Right cardiac atrium (tissue), 5 donors: Measurements from ENCODE around the gene COPRS. TPM values are rescaled to one million over a fixed set of nuclear protein-coding genes. Genes with fewer than 3 reads are reported as not detected.

Experiments
- ATAC-seq, 2 donors: fragments of 200-7000 bp; cut with Tn5 transposase; one replicate each; pipeline versions ENCODE4 v1.8.0 to v1.9.1; 2020; ENCODE audit warnings: moderate library complexity in 2 of 2, mild to moderate bottlenecking in 1 of 2
- DNase-seq, 3 donors: peaks; one replicate each; pipeline ENCODE4 v3.0.0-alpha.2; 2020
- H3K27ac ChIP-seq: one replicate; pipeline ENCODE4 v1.5.1; 2013; ENCODE audit warnings: mild to moderate bottlenecking, low read length, control low read depth, moderate library complexity
- H3K27me3 ChIP-seq: one replicate; pipeline ENCODE4 v1.6.1; 2013; ENCODE audit not compliant: control insufficient read depth, insufficient read depth
- H3K4me1 ChIP-seq: one replicate; pipeline ENCODE4 v1.6.1; 2013; ENCODE audit warnings: low read length; ENCODE audit not compliant: control insufficient read depth, insufficient read depth
- H3K4me3 ChIP-seq: one replicate; pipeline ENCODE4 v1.5.1; 2013; ENCODE audit warnings: low read length, control low read depth
- H3K9me3 ChIP-seq: one replicate; pipeline ENCODE4 v1.6.1; 2013; ENCODE audit warnings: low read length; ENCODE audit not compliant: control insufficient read depth
- WGBS: extraction: QIAGEN DNeasy Blood & Tissue Kit; methylation state at CpG from one replicate; pipeline ENCODE4 v1.1.7; 2013; 5-methylcytosine and 5-hydroxymethylcytosine counted together
- intact Hi-C, 4 donors: fragments of 100-400 bp; cut with DNase I; formaldehyde crosslinking; loops; one replicate each; pipeline versions ENCODE4 v1.11.0 to v1.14.0; 2022 to 2023
- polyA plus RNA-seq: library from polyadenylated mRNA; stranded (reverse); fragments of 200-250 nt; gene quantifications from one replicate; pipeline ENCODE4 v1.2.3, GENCODE V29; 2013
- total RNA-seq, 4 donors: library from RNA; stranded (reverse); fragmentation: NEBNext Ultra II Directional; extraction: Animal tissue kit (Norgen Biotek cat#: 25700); gene quantifications; one replicate each; pipeline ENCODE4 v1.2.1, GENCODE V29; 2021
- donor health status: healthy with polysubstance abuse.
- donor health status: DM: no; HTN: yes; CAD: no.
- donor health status: DM: no; HTN: no; CAD: no.
- donor health status: DM: no; HTN: yes; CAD: no; lungs with severe emphysema.
- donor health status: DM: yes; HTN: yes; CAD: no.

COPRS gene
- total and polyA plus RNA-seq, 5 donors, result 42.9 to 57.9 (median 47.0) TPM

DNA sequence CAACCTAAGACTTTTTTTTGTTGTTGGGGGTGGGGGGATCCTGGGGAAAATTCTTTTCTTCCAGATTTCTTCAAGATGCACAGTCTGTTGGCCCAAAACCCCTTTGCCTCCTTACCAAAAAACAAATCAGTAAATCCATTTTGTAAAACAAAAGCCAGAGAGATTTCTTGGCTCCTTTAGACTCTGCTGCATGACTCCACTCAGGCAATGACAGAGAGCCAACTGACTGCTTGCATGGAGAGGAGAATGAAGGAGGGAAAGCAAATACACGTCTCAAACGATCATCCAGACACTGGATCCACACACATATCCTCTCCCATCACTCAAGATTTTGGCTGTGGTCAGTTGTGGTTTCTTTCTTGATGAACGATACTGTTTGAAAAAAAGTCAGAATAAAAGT lies 13.8 kb downstream of the COPRS start:
- Histone ChIP-seq H3K27me3 (no peaks in the 10 kb centered on the region), H3K4me3 (no peak overlapping the region), H3K9me3 (no peaks in the 10 kb centered on the region), H3K27ac (no peak overlapping the region), H3K4me1 (peaks cover 3% of the 10 kb centered on the region)
- 53% methylated on average over 3 of the region's 3 CpGs for WGBS
- ATAC-seq (no peak), DNase-seq (no peak)
- intact Hi-C loops, result loop anchor here in 2 of 4 donors (10.0 kb wide), 2 partner anchors 150 to 410 kb away; no protein-coding TSS in a partner anchor

DNA sequence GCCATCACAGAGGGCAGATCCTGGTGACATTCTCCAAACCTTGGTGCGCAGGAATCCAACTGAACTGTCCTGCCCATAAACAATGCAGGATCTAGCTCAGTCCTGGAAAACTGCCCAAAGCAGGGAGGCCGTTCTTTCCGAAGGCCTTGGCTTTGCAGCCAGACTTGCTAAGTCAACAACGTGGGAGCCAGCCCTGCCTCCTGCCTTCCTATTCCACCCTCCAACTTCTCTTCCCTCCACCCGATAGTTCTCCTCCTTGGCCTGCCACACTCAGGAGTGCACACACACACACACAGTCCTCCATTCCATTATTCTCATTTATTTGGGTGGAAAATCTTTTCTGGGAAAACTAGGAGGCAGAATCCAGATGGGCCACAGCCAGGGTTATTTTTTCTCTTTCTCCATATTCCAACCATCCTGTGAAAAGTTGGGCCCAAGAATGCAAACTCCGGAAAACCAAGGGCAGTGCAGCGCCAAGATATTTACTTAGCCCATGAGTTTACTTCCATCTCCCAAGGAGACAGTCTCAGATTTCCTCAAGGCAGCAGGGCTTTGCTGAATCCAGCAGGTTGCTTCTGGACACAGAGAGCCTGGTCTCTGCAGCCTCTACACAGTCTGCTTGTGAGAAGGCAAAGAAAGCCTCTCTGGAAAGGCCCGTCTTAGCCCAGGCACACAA lies 15.8 kb downstream of the COPRS start:
- WGBS, result 30% methylated on average over 8 of the region's 8 CpGs
- Histone ChIP-seq H3K27me3 (no peaks in the 10 kb centered on the region), H3K4me1 (peaks cover 3% of the 10 kb centered on the region), H3K9me3 (no peaks in the 10 kb centered on the region), H3K27ac (peak overlapping the region; percentile 42), H3K4me3 (peak overlapping the region; percentile 18)
- intact Hi-C loops, result loop anchor here (2.0 to 10.0 kb wide), 5 partner anchors 148 to 408 kb away; no protein-coding TSS in a partner anchor
- peak; percentile 76 to 89 (median 87) for DNase-seq
- ATAC-seq, result peak; percentile 88 to 89

DNA sequence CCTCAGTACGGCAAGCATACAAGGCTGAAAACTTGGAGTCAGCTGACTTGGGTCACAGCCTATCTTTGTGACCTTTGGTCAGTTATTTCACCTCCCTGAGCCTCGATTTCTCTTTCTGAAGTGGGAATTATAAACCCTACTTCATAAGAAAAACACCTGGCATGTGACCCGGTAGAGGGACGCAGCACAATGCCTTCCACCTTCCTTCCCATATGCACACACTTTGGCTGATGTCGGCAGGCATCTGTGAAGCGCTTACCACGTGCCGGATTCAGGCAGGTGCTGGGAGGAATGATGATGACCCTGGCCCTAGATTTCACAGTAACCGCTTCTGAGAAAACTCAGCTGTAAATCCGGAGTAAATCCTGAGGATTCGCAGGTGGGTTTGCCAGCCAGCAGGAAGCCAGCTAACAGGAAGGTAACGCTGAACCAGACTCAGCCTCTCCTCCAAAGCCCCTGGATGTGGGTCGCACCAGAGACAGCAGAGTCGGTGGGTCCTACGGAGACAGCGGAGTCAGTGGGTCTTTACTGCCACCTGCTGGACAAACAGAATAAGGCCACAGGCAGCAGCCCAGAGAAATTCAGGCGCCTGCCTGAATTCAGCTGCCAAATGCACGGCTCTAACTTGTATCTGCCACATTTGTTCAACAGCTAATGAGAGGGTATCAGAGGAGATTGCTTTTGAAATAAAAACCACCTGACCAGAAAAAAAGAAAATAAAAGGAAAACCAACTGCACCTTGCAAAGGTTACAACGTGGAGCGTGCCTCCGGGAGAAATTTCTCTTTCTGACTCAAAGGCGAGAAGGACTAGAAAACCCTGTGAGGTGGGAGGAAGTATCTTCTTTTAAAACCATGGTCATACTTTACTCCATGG lies 16.6 kb downstream of the COPRS start:
- intact Hi-C loops, result loop anchor here (2.0 to 10.0 kb wide), 5 partner anchors 148 to 408 kb away; no protein-coding TSS in a partner anchor
- peak overlapping the region; percentile 41 for H3K4me3 ChIP-seq
- DNase-seq (peak; percentile 66 to 82 (median 78)), ATAC-seq (peak; percentile 88 to 92)
- H3K4me1 ChIP-seq, result peaks cover 3% of the 10 kb centered on the region
- no peaks in the 10 kb centered on the region for H3K9me3 ChIP-seq
- H3K27me3 ChIP-seq, result no peaks in the 10 kb centered on the region
- WGBS, result 17% methylated on average over 22 of the region's 22 CpGs
- H3K27ac ChIP-seq, result peak overlapping the region; percentile 10

- Histone ChIP-seq H3K9me3 (no peaks in the 10 kb centered on the region), H3K27ac (no peak overlapping the region), H3K4me1 (peaks cover 3% of the 10 kb centered on the region), H3K4me3 (no peak overlapping the region), H3K27me3 (no peaks in the 10 kb centered on the region)
- no peak for DNase-seq
- intact Hi-C loops, result loop anchor here (2.0 to 10.0 kb wide), 5 partner anchors 147 to 407 kb away; no protein-coding TSS in a partner anchor
- WGBS, result 70% methylated on average over 5 of the region's 5 CpGs
- ATAC-seq, result no peak
Observed at GRCh38 chr17:31841850-31842194, 17.2 kb downstream of the COPRS start.

- ATAC-seq (no peak), DNase-seq (no peak)
- H3K4me1 ChIP-seq, result peaks cover 3% of the 10 kb centered on the region
- no peak overlapping the region for H3K27ac ChIP-seq
- no peaks in the 10 kb centered on the region for H3K27me3 ChIP-seq
- no peak overlapping the region for H3K4me3 ChIP-seq
- intact Hi-C loops, result no loop called here
- no peaks in the 10 kb centered on the region for H3K9me3 ChIP-seq
- 88% methylated on average over 5 of the region's 5 CpGs for WGBS
Observed at GRCh38 chr17:31838636-31839225, 20.3 kb downstream of the COPRS start.

GRCh38 chr17:31835984-31836383 lies 23.1 kb downstream of the COPRS start:
- WGBS, result 81% methylated on average over 4 of the region's 4 CpGs
- ATAC-seq, result no peak

GRCh38 chr17:31834448-31834847 lies 24.6 kb downstream of the COPRS start:
- ATAC-seq (no peak), DNase-seq (no peak)
- Histone ChIP-seq H3K4me1 (no peaks in the 10 kb centered on the region), H3K9me3 (no peaks in the 10 kb centered on the region), H3K27me3 (no peaks in the 10 kb centered on the region), H3K4me3 (no peak overlapping the region), H3K27ac (no peak overlapping the region)
- intact Hi-C loops, result no loop called here
- 74% methylated on average over 7 of the region's 7 CpGs for WGBS

More at GRCh38 chr17:31835984-31836383, 23.1 kb downstream of the COPRS start:
- intact Hi-C loops, result no loop called here
- no peak overlapping the region for H3K4me3 ChIP-seq
- H3K9me3 ChIP-seq, result no peaks in the 10 kb centered on the region
- DNase-seq, result no peak
- H3K4me1 ChIP-seq, result no peaks in the 10 kb centered on the region
- no peaks in the 10 kb centered on the region for H3K27me3 ChIP-seq
- no peak overlapping the region for H3K27ac ChIP-seq

DNA sequence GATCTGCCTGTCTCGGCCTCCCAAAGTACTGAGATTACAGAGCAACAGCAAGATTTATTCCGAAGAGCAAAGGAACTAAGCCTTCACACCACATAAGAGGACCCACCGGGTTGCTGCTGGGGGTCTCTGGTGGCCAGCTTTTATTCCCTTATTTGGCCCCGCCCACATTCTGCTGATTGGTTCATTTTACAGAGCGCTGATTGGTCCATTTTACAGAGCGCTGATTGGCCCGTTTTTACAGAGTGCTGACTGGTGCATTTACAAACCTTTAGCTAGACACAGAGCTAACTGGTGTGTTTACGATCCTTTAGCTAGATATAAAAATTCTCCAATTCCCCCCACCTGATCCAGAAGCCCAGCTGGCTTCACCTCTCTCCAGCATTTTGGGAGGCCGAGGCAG lies 26.3 kb downstream of the COPRS start:
- 93% methylated on average over 9 of the region's 9 CpGs for WGBS
- H3K9me3 ChIP-seq, result no peaks in the 10 kb centered on the region
- H3K4me3 ChIP-seq, result no peak overlapping the region
- no peak overlapping the region for H3K27ac ChIP-seq
- no peak for ATAC-seq
- no peaks in the 10 kb centered on the region for H3K27me3 ChIP-seq
- DNase-seq, result no peak
- intact Hi-C loops, result no loop called here
- no peaks in the 10 kb centered on the region for H3K4me1 ChIP-seq

- DNase-seq, result peak in 2 of 3 donors; percentile 15 to 20
- H3K27ac ChIP-seq, result no peak overlapping the region
- no peak for ATAC-seq
- H3K4me3 ChIP-seq, result no peak overlapping the region
- H3K4me1 ChIP-seq, result no peaks in the 10 kb centered on the region
- no peaks in the 10 kb centered on the region for H3K9me3 ChIP-seq
- H3K27me3 ChIP-seq, result no peaks in the 10 kb centered on the region
- 61% methylated on average over 12 of the region's 12 CpGs for WGBS
- intact Hi-C loops, result no loop called here
Observed at GRCh38 chr17:31830971-31831858, 27.8 kb downstream of the COPRS start.

DNA sequence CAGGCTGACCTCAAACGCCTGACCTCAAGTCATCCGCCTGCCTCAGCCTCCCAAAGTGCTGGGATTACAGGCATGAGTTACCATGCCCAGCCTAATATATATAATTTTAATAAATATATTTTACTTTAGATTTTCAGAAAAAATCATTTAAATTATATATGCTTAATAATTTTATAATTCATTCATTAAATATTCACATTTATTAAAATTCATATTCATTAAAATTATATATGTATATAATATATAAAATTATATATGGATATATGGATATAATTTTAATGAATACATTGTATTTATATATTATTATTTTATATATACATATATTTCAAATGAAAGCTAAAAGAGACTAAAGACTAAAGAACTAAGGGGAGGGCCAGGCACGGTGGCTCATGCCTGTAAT lies 29.4 kb downstream of the COPRS start:
- 96% methylated on average over 3 of the region's 3 CpGs for WGBS
- DNase-seq, result no peak
- no peaks in the 10 kb centered on the region for H3K27me3 ChIP-seq

More for the DNA sequence above, 29.4 kb downstream of the COPRS start:
- Histone ChIP-seq H3K27ac (no peak overlapping the region), H3K4me3 (no peak overlapping the region), H3K9me3 (no peaks in the 10 kb centered on the region), H3K4me1 (no peaks in the 10 kb centered on the region)
- ATAC-seq, result no peak
- intact Hi-C loops, result no loop called here
